Nephron progenitor cell (in vitro differentiated cells): ENCODE measurements around the gene PRKCE.

Source experiments
- DNase-seq: peaks from one replicate; pipeline ENCODE4 v3.0.0; 2021
- H3K27ac Mint-ChIP-seq: 2 replicates; pipeline ENCODE4 v1.8.0; 2021; ENCODE audit warnings: mild to moderate bottlenecking, moderate library complexity, mixed read lengths
- H3K27me3 Mint-ChIP-seq: 2 replicates; pipeline ENCODE4 v1.8.0; 2021; ENCODE audit warnings: mild to moderate bottlenecking, low read depth, mixed read lengths; ENCODE audit not compliant: poor library complexity
- H3K36me3 Mint-ChIP-seq: 2 replicates; pipeline ENCODE4 v1.8.0; 2021; ENCODE audit warnings: low read depth, mixed read lengths
- H3K4me1 Mint-ChIP-seq: 2 replicates; pipeline ENCODE4 v1.8.0; 2021; ENCODE audit warnings: mixed read lengths
- H3K4me3 Mint-ChIP-seq: 2 replicates; pipeline ENCODE4 v1.8.0; 2021; ENCODE audit warnings: mild to moderate bottlenecking, moderate library complexity, mixed read lengths
- H3K9me3 Mint-ChIP-seq: 2 replicates; pipeline ENCODE4 v1.8.0; 2021; ENCODE audit warnings: mild to moderate bottlenecking, moderate library complexity, mixed read lengths
- CTCF ChIP-seq: fragments of 200-600 bp; sonication (generic); IDR thresholded peaks from 2 replicates; pipeline ENCODE4 v1.5.0; 2021; ENCODE audit warnings: antibody characterized with exemption

Gene PRKCE

DNA sequence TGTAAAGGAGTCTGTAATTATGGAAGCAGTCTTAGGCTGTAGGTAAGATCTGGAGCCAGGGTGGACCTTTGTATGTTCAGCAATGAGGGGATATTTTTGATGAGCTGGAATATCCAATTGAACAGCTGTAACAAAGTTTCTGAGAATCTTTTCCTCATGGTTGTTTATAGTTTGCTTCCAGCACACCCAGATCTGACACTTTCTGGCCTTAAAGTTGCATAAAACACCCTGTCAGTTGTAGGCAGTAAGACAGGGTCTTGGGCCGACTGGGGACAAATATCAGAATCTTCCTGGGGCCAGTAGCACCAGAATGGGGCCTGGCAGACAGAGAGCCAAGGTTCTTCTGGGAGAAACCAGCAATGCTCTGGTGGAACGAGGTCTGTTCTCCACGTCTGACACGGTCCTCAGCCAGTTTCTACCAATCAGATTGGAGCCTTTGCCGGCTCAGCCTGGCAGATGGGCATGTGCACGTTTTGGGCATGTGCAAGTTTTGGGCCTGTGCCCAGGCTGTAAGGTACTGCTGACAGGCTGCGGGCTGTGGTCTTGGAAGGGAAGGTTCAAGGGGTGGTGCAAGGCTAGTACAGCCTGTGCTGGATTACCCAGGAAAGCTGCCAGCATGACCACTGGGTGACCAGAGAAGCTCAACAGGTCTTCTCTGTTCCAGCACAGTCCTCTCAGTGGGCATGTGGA, 89.8 kb downstream of the PRKCE start:
- peaks cover 10% of the 10 kb centered on the region for H3K4me1 Mint-ChIP-seq
- no peak for TF ChIP-seq CTCF
- no peak overlapping the region for H3K4me3 Mint-ChIP-seq
- H3K27me3 Mint-ChIP-seq, result peaks cover 3% of the 10 kb centered on the region
- no peaks in the 10 kb centered on the region for H3K36me3 Mint-ChIP-seq
- no peak overlapping the region for H3K27ac Mint-ChIP-seq
- DNase-seq, result no peak
- H3K9me3 Mint-ChIP-seq, result no peaks in the 10 kb centered on the region

GRCh38 chr2:45743531-45744396, 92.3 kb downstream of the PRKCE start:
- Mint-ChIP-seq H3K27ac (no peak overlapping the region), H3K36me3 (peaks cover 8% of the 10 kb centered on the region), H3K9me3 (peaks cover 20% of the 10 kb centered on the region), H3K27me3 (peaks cover 6% of the 10 kb centered on the region), H3K4me1 (peaks cover 10% of the 10 kb centered on the region), H3K4me3 (no peak overlapping the region)
- no peak for DNase-seq
- TF ChIP-seq CTCF, result no peak

- no peak for TF ChIP-seq CTCF
- Mint-ChIP-seq H3K27me3 (peaks cover 6% of the 10 kb centered on the region), H3K27ac (no peak overlapping the region), H3K9me3 (peaks cover 20% of the 10 kb centered on the region), H3K4me3 (no peak overlapping the region), H3K36me3 (peaks cover 8% of the 10 kb centered on the region), H3K4me1 (peaks cover 10% of the 10 kb centered on the region)
- DNase-seq, result no peak
Measured at GRCh38 chr2:45745231-45745630, 93.8 kb downstream of the PRKCE start.

DNA sequence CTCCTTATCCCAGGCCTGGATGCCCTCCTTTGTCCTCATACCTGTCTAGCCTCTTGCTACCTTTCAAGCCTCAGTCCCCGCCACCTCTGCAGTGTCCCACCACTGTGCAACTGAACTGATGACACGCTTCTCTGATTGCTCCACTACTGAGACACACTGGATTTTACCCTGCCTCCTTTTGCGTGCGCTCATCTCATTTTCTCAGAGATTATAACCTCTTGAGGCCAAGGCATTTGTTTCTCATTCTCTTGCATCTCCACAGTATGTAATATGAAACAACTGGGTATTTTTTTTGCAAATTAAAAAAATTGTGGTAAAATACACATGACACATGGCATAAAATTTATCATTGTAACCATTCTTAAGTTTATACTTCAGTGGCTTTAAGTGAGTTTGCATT, 95.4 kb downstream of the PRKCE start:
- peaks cover 3% of the 10 kb centered on the region for H3K27me3 Mint-ChIP-seq
- H3K27ac Mint-ChIP-seq, result no peak overlapping the region
- peaks cover 5% of the 10 kb centered on the region for H3K4me1 Mint-ChIP-seq
- H3K9me3 Mint-ChIP-seq, result peaks cover 20% of the 10 kb centered on the region
- no peak overlapping the region for H3K4me3 Mint-ChIP-seq
- no peak for DNase-seq
- no peak for TF ChIP-seq CTCF
- H3K36me3 Mint-ChIP-seq, result peaks cover 8% of the 10 kb centered on the region

DNA sequence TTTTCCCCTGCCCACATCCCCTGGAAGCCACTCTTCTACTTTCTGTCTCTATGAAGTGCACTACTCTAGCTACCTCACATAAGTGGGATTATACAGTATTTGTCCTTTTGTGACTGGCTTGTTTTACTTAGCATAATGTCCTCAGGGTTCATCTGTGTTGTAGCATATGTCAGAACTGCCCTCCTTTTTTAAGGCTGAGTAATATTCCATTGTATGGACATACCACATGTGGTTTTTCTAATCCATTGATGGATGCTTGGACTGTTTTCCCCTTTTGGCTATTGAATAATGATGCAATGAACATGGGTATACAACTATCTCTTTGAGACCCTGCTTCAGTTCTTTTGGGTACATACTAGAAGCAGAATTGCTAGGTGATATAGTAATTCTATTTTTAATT, 95.9 kb downstream of the PRKCE start:
- Mint-ChIP-seq H3K4me3 (no peak overlapping the region), H3K36me3 (peaks cover 8% of the 10 kb centered on the region), H3K4me1 (peaks cover 5% of the 10 kb centered on the region), H3K9me3 (peaks cover 20% of the 10 kb centered on the region), H3K27ac (no peak overlapping the region), H3K27me3 (peaks cover 3% of the 10 kb centered on the region)
- TF ChIP-seq CTCF, result no peak
- DNase-seq, result no peak
